ENCODE results near the gene ZDHHC3.
"Not testable (repeated sequence)": the region's sequence is repeated elsewhere in the genome, so short reads cannot be mapped to it uniquely, and the experiment has no call there.

Gene ZDHHC3

DNA sequence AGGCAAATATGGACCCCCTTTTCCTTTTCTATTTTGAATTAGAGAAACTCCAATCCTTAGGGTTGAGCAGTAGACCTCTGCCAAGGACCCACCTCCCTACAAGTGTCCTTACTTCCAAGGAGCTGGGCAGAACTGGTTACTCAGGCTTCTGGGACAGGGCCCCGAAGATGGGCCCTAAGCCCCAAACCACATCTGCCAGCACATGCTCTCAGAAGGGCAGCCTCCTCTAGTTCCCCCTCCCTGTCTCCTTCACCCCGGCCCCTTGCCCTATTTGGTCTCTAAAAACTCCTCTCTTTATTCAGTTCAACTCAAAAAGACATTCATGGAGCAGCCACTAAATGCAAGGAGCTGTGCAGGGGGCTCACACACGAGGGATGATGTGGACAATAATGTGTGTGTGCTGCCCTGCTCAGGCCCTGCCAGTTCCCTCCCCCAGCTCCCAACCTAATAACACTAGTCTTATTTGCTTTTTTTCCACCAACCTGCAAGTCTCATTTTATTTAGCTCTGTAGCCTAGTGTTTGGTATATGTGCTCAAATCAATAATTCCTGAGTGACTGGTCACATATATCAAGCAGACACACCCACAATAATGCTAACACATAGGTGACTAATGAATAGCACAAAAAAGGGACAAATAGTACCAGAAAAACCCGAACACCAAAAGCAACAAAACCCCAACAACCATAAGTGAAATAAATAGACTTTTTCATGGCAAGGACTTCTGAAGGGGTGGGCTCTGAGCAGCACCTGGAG is 12.2 kb downstream of the ZDHHC3 start:
- DNase-seq: no peak

DNA sequence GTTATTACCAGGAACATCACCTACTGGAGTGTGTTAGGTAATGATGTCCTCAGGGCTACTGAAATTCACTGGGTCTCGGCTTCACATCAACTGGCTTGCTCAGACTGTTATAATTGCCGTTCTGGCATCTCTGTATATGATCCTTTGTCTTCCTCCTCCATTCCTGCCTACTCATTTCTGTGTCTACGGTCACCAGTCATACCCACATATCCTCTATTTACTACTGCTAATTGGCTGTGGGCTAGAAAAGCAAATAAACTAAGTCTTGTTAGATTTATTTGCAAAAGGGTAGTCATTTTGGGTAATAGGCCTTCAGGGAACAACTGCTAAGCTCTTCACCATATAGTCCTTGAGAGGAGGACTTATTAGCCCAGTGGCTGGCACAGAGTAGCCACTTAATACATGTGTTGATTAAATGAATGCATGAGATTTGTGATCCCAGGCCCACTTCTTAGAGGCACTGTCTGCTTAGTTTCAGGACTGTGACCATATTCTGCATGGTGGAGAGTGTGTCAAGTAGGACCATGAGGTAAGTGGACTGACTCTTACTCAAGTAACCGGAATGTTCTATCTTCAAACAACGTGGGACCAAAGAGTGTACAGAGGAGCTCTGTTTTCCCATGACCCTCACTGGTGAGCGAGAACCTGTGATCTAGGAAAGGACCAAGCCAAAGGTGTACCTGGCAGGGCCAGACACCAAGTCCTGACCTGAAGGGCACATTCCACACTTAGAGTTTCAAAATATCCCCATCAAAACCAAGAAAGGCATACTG is 13.2 kb downstream of the ZDHHC3 start:
- DNase-seq: no peak

DNA sequence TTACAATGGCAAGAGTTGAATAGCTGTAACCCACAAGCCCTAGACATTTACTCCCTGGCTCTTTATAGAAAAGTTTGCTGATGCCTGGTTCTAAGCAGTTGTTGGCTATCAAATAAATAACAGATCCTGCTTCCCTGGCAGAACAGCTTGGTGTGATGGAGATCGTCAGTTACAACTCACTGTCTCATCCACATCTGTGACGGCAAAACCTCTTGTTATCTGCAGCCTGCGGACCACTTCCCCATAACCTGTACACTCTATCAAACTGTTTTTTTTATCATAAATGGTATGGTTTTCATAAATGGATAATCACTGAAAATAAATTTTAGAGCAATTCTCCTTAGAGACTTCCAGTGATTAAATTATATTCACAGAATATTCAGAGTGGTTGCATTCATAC is 14.1 kb downstream of the ZDHHC3 start:
- no peak for DNase-seq

DNA sequence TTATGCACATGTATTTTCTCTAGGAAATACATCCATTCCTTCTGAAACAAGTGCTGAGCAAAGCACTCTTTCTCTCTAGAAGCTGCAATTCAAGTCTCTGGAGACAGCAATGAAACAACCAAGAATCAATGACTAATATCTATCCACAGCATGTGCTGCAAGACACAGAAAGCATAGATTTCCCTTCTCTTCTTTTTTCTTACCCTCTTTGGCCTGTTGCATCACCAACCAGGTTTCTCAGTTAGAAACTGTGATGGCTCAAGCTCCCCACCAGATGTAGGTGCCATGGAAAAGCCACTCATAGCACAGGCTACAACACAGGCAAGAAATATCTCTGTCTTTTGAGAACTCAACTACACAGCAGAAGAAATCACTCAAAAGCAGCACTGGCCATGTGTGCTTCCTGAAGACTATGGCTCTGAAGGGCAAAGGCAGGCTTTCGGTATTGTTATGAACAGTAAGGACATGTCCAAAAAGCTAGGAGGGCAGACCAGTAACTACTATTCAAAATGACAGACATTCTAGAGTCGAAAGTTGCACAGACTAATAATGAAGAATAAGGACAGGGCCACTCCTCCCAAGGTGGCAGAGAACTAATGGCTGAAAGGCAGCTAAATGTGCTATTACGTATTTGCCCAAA is 15.5 kb downstream of the ZDHHC3 start:
- DNase-seq: no peak

GRCh38 chr3:44958386-44958785 is 17.6 kb downstream of the ZDHHC3 start:
- DNase-seq: no peak

DNA sequence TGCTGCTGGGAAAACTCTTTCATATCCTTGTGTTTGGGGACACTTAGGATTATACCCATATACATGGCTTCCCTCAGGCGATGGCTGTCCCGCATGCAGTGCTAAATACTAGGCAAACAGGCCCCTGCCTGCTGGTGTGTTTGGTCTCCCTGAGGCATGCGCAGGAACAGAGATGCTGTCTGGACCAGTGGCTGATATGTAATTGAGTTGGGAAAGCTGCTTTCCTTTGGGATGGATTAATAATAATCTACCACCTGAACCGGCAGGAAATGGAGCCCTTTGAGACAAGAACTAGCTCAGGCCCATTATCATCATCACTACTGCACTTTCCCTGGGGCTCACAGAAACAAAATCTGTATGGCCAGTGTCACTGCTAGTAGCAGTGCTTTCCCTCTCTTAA is 18.0 kb downstream of the ZDHHC3 start:
- no peak for DNase-seq

- DNase-seq: no peak
Observed at GRCh38 chr3:44955917-44956316, 20.1 kb downstream of the ZDHHC3 start.

GRCh38 chr3:44954962-44955361 is 21.0 kb downstream of the ZDHHC3 start:
- no peak for DNase-seq

GRCh38 chr3:44954304-44954703 is 21.7 kb downstream of the ZDHHC3 start:
- no peak for DNase-seq

GRCh38 chr3:44952689-44953088 is 23.3 kb downstream of the ZDHHC3 start:
- no peak for DNase-seq

- no peak for DNase-seq
Observed at GRCh38 chr3:44950275-44950734, 25.7 kb downstream of the ZDHHC3 start.

DNA sequence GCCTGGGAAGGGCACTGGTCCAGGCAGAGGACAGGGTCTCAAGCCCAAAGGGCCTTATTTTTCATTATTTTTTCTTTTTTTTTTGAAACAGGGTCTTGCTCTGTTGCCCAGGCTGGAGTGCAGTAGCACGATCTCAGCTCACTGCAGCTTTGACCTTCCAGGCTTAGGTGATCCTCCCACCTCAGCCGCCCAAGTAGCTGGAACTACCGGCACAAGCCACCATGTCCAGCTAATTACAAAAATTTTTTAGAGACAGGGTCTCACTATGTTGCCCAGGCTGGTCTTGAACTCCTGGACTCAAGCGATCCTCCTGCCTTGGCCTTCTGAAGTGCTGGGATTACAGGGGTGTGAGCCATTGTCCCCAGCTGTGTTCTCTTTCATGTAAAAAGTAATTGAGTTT is 26.2 kb downstream of the ZDHHC3 start:
- DNase-seq: not testable (repeated sequence)

- no peak for DNase-seq
Observed at GRCh38 chr3:44948239-44948638, 27.7 kb downstream of the ZDHHC3 start.

DNA sequence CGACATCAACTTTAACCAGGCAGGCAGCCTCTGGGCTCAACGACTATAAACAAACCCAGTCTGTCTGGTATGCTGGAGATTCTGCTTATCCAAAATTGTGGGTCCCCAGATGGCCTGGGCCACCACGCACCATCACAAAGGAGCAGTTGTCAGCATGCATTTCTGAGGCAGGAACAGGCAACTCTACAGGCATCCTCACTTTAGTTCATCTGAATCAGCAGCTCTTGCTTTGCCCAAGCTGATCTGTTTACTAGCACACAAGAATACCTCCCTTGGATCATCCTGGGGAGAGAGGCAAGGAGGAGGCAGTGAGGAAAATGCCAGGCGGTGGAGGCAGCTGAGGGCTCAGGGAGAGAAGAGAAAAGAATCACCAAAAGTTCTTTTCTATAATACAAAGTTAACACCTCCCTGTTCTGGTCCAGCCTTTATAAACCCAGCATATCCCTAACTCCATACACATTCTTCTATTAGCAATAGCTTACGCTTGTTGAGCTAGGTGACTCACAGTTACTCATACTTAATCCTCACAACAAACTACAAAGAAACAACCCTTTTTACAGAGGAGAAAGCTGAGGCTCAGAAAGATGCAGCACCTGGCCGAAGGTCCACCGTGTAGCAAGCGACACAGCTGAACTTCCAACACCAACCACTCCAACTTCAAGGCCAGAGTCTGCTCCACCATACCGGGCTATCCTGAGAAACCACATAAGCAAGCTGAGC is 33.6 kb downstream of the ZDHHC3 start:
- no peak for DNase-seq

DNA sequence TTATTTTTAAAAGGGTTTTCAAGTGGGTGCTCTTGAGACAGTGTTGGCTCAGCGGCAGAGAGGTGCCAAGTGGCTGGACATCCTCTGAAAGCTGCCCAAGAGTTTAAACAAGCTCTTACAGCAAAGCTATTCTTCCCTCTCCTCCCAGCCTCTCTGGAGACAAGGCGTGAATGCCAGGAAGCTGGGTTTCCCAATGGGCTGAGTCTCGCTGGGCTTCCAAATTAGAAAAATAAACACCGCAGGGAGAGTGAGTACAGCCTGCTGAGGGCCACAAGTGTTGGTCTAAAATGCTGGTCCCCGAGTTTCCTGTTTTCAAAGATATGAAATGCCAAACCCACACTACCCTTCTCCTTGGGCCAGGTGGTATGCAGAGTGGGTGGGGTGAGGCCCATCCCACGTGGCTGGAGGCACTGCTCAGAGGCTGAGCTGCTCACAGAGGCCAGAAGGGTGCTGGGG is 36.4 kb downstream of the ZDHHC3 start:
- DNase-seq: no peak

- DNase-seq: no peak
Observed at GRCh38 chr3:44932986-44933944, 42.7 kb downstream of the ZDHHC3 start.

- no peak for DNase-seq
Observed at GRCh38 chr3:44932271-44932670, 43.7 kb downstream of the ZDHHC3 start.

DNA sequence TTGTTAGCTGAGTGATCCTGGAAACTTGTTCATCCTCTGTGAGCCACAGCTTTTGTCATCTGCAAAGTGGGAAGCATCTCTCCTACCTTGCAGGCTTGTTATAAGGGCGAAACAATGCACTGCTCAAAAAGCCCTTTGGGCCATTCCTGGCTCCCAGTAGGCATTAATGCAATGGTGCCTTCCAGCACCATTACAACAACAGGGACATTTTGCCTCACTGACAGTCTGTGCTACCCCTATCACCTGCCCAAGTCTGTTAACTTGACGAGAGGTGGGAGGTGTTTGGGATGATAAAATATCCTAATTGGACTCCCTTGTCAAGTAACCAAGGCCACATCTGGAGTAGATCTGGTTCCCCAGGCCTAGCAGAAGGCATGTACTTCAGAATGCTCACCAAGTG is 44.2 kb downstream of the ZDHHC3 start:
- no peak for DNase-seq

DNA sequence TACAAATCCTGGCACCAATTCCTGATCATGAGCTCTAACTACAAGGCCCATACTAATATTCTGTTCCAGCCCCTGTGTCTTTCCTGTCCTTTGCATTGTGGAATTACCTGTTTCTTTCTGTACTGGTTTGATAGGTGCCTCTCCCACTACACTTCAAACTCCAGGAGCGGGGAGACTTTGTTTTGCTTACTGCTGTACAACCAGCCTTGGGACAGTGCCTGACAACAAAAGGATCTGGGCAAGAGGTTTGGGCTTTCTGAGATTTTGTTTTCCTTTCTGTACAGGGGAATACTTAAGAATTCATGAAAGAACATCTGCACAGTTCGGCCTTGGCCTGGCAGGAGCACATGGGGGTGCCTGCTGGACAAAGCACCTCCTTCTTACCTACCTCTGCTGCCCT is 45.1 kb downstream of the ZDHHC3 start:
- no peak for DNase-seq

GRCh38 chr3:44929782-44930181 is 46.2 kb downstream of the ZDHHC3 start:
- no peak for DNase-seq

- DNase-seq: no peak
Observed at GRCh38 chr3:44927371-44927770, 48.6 kb downstream of the ZDHHC3 start.

- DNase-seq: no peak
Observed at GRCh38 chr3:44926921-44927320, 49.1 kb downstream of the ZDHHC3 start.

Measured in activated CD4-positive, alpha-beta T cell treated with anti-CD3 and anti-CD28 coated beads, Interleukin-2, amount 50 U/mL, for 48 hours (primary cell).